ENCODE data around the gene LHPP. TPM values are rescaled to one million over a fixed set of nuclear protein-coding genes. Genes with fewer than 3 reads are reported as not detected.

Gene LHPP
- total and polyA plus RNA-seq, 10 of the 15 experiments (the other 5 are each of a cell fraction or from before 2014, with no cell fraction given): 0.79 to 9.8 (median 6.7) TPM

GRCh38 chr10:124455441-124455840, 6.2 kb upstream of the LHPP start:
- no peak for ATAC-seq
- H3K9ac ChIP-seq (ENCODE audit: control insufficient read depth, insufficient read depth, low read length): no peak overlapping the region
- no peak overlapping the region for H3K4me2 ChIP-seq (ENCODE audit: control insufficient read depth, insufficient read depth)
- SMC1A ChIA-PET (ENCODE audit: uncharacterized antibody, unreplicated experiment): no interaction called here
- CTCF ChIA-PET: no interaction called here
- RAD21 ChIA-PET (ENCODE audit: unreplicated experiment): no interaction called here
- H3K9me3 ChIP-seq (replicated peaks; ENCODE audit: control insufficient read depth, insufficient read depth, low read length): no peaks in the 10 kb centered on the region
- WGBS (ENCODE audit: insufficient coverage, insufficient replicate concordance, low lambda C conversion rate, missing lambda C conversion rate): 35% methylated on average over 7 of the region's 7 CpGs
- peaks cover 2 to 5% of the 10 kb centered on the region in 2 experiments; a peak in 3 of 4 replicates for H3K27me3 ChIP-seq (replicated peaks in 1 of 2; ENCODE audit: control insufficient read depth in 2 of 2, insufficient read depth in 2 of 2, low read length in 1 of 2)
- no peak for FAIRE-seq
- no peak for DNase-seq (ENCODE audit: low read depth, low spot score)
- no peak overlapping the region for H3K4me3 ChIP-seq
- no peaks in the 10 kb centered on the region for H3K4me1 ChIP-seq (ENCODE audit: control insufficient read depth, insufficient read depth, low read length)
- H4K20me1 ChIP-seq (ENCODE audit: control insufficient read depth, insufficient read depth): no peaks in the 10 kb centered on the region
- H3K36me3 ChIP-seq (ENCODE audit: control insufficient read depth in 2 of 2, insufficient read depth in 2 of 2, low read length in 1 of 2): no peaks in the 10 kb centered on the region
- no peak overlapping the region for H3K27ac ChIP-seq (ENCODE audit: control insufficient read depth, insufficient read depth)
- intact Hi-C loops (cut with micrococcal nuclease; ENCODE audit: unreplicated experiment): no loop called here
- POLR2A ChIA-PET: no interaction called here
- in situ Hi-C loops (cut with MboI): no loop called here
- no TSS peak for BruUV-seq (replicated peaks)
- H2AFZ ChIP-seq (ENCODE audit: control insufficient read depth, low read depth, low read length): no peak overlapping the region
- H3K79me2 ChIP-seq (ENCODE audit: control insufficient read depth, insufficient read depth, low read length): no peaks in the 10 kb centered on the region
- no peak for TF ChIP-seq CTCF (IDR thresholded peaks at IDR 0.05 in 2 of 3, conservative IDR thresholded peaks at IDR 0.05 in 1 of 3; ENCODE audit: control insufficient read depth in 2 of 3, extremely low read depth in 1 of 3, insufficient read depth in 1 of 3, low read depth in 3 of 3, low read length in 3 of 3)
- TF ChIP-seq ZNF24 (IDR thresholded peaks at IDR 0.05): no peak
- no peak for TF ChIP-seq HCFC1 (IDR thresholded peaks at IDR 0.05; ENCODE audit: low read length)
- TF ChIP-seq CUX1 (IDR thresholded peaks at IDR 0.05; ENCODE audit: insufficient replicate concordance, low read depth, low read length): no peak
- no peak for TF ChIP-seq ZNF274 (IDR thresholded peaks at IDR 0.05; ENCODE audit: insufficient read depth, insufficient read length)
- TF ChIP-seq SPI1 (IDR thresholded peaks at IDR 0.05; ENCODE audit: borderline replicate concordance, insufficient read depth, low read depth, low read length): no peak
- no peak for TF ChIP-seq MEF2B (IDR thresholded peaks at IDR 0.05; ENCODE audit: partially characterized antibody, poor library complexity, severe bottlenecking)
- TF ChIP-seq MEF2A (IDR thresholded peaks at IDR 0.05; ENCODE audit: insufficient read depth, low read depth, low read length): no peak
- TF ChIP-seq RUNX3 (IDR thresholded peaks at IDR 0.05; ENCODE audit: low read length): no peak
- no peak for TF ChIP-seq POLR2AphosphoS2 (IDR thresholded peaks at IDR 0.05; ENCODE audit: low read depth, low read length)
- TF ChIP-seq E4F1 (IDR thresholded peaks at IDR 0.05; ENCODE audit: borderline replicate concordance, partially characterized antibody): no peak
- no peak for TF ChIP-seq TCF3 (IDR thresholded peaks at IDR 0.05; ENCODE audit: borderline replicate concordance, insufficient read depth, low read depth, low read length)
